ENCODE measurements around the gene ALG14.

ALG14 gene

GRCh38 chr1:94979656-94980581 lies 92.8 kb downstream of the ALG14 start:
- no peak for DNase-seq

GRCh38 chr1:94979131-94979530 lies 93.6 kb downstream of the ALG14 start:
- no peak for DNase-seq

- DNase-seq, result no peak
Observed at GRCh38 chr1:94978401-94978800, 94.3 kb downstream of the ALG14 start.

GRCh38 chr1:94976971-94977548 lies 95.7 kb downstream of the ALG14 start:
- no peak for DNase-seq

GRCh38 chr1:94974824-94975223 lies 97.9 kb downstream of the ALG14 start:
- no peak for DNase-seq

GRCh38 chr1:94974241-94974640 lies 98.5 kb downstream of the ALG14 start:
- DNase-seq, result no peak

GRCh38 chr1:94973309-94973922 lies 99.3 kb downstream of the ALG14 start:
- no peak for DNase-seq

- DNase-seq, result no peak
Observed at GRCh38 chr1:94971491-94971924, 101.2 kb downstream of the ALG14 start.

- DNase-seq, result no peak
Observed at GRCh38 chr1:94970783-94971182, 102.0 kb downstream of the ALG14 start.

- DNase-seq, result no peak
Observed at GRCh38 chr1:94969137-94969536, 103.6 kb downstream of the ALG14 start.

- DNase-seq, result no peak
Observed at GRCh38 chr1:94966033-94966432, 106.7 kb downstream of the ALG14 start.

- DNase-seq, result no peak
Observed at GRCh38 chr1:94963864-94964263, 108.9 kb downstream of the ALG14 start.

GRCh38 chr1:94962409-94963265 lies 110.1 kb downstream of the ALG14 start:
- DNase-seq, result no peak

- no peak for DNase-seq
Observed at GRCh38 chr1:94961988-94962387, 110.8 kb downstream of the ALG14 start.

- no peak for DNase-seq
Observed at GRCh38 chr1:94961582-94961981, 111.2 kb downstream of the ALG14 start.

- no peak for DNase-seq
Observed at GRCh38 chr1:94958081-94958480, 114.7 kb downstream of the ALG14 start.

GRCh38 chr1:94955767-94956632 lies 116.8 kb downstream of the ALG14 start:
- DNase-seq, result peak; percentile 37

GRCh38 chr1:94954263-94955220 lies 118.2 kb downstream of the ALG14 start:
- DNase-seq, result no peak

- DNase-seq, result no peak
Observed at GRCh38 chr1:94953746-94954145, 119.0 kb downstream of the ALG14 start.

- DNase-seq, result no peak
Observed at GRCh38 chr1:94953107-94953506, 119.6 kb downstream of the ALG14 start.

- no peak for DNase-seq
Observed at GRCh38 chr1:94952539-94952938, 120.2 kb downstream of the ALG14 start.
